HepG2 (cell line): Measurements from ENCODE around the gene COA7.

Experiments used
- CTCF ChIP-seq: sonication (generic); formaldehyde crosslinking; IDR thresholded peaks from 2 replicates; pipeline ENCODE4 v1.5.0; 2020; ENCODE audit warnings: mild to moderate bottlenecking, missing genetic modification reagents, moderate library complexity
- GTF3A ChIP-seq: sonication (generic); formaldehyde crosslinking; conservative IDR thresholded peaks from 2 replicates; pipeline ENCODE4 v1.4.0; 2020; ENCODE audit warnings: mild to moderate bottlenecking, missing genetic modification reagents
- HNRNPUL1 ChIP-seq: fragments of 200-400 bp; formaldehyde crosslinking; IDR thresholded peaks from 2 replicates; pipeline ENCODE4 v1.6.1; 2017; ENCODE audit warnings: low read depth, mild to moderate bottlenecking, low read length, moderate library complexity
- STAT6 ChIP-seq: sonication (generic); formaldehyde crosslinking; IDR thresholded peaks from 2 replicates; pipeline ENCODE4 v1.4.0; 2020; ENCODE audit warnings: missing genetic modification reagents, mild to moderate bottlenecking, borderline replicate concordance
- ZNF280D ChIP-seq: sonication (generic); formaldehyde crosslinking; IDR thresholded peaks from 2 replicates; pipeline ENCODE4 v1.5.1; 2020; ENCODE audit warnings: mild to moderate bottlenecking, missing genetic modification reagents

- TF ChIP-seq CTCF (CRISPR knock-in tag): no peak
- TF ChIP-seq GTF3A (CRISPR knock-in tag): no peak
- no peak for TF ChIP-seq HNRNPUL1
- no peak for TF ChIP-seq STAT6 (CRISPR knock-in tag)
- TF ChIP-seq ZNF280D (CRISPR knock-in tag): no peak
These were observed 2.5 kb downstream of the COA7 start for GRCh38 chr1:52695627-52696026.
